ENCODE data around the gene FKBP1A.

Gene FKBP1A

GRCh38 chr20:1367479-1367878 lies 25.4 kb downstream of the FKBP1A start:
- peak overlapping the region in 1 of 2 experiments; percentile 15 for H2BK12ac ChIP-seq (ENCODE audit: low read length in 2 of 2)
- H2AK5ac ChIP-seq (ENCODE audit: low read length, severe bottlenecking): no peak overlapping the region
- no peaks in the 10 kb centered on the region for H3K27me3 ChIP-seq (ENCODE audit: control insufficient read depth in 1 of 2, insufficient read depth in 1 of 2, low read length in 2 of 2)

GRCh38 chr20:1364106-1364505 lies 28.7 kb downstream of the FKBP1A start:
- H3K18ac ChIP-seq (ENCODE audit: low read depth in 1 of 2, low read length in 2 of 2): no peak overlapping the region
- H3K4me2 ChIP-seq (ENCODE audit: low read length, poor library complexity, severe bottlenecking): no peak overlapping the region
- H3K27me3 ChIP-seq (ENCODE audit: control insufficient read depth in 1 of 2, insufficient read depth in 1 of 2, low read length in 2 of 2): no peaks in the 10 kb centered on the region
- no peak overlapping the region for H2AK5ac ChIP-seq (ENCODE audit: low read length, severe bottlenecking)
- H4K91ac ChIP-seq (ENCODE audit: low read length): no peak overlapping the region
- no peak overlapping the region for H2BK15ac ChIP-seq (ENCODE audit: low read depth, poor library complexity, severe bottlenecking)
- WGBS: over 99% methylated on average over 2 of the region's 2 CpGs
- H3K4me3 ChIP-seq (ENCODE audit: insufficient read depth in 1 of 2, low read depth in 1 of 2, low read length in 2 of 2): no peak overlapping the region
- no peak overlapping the region for H3K9ac ChIP-seq (ENCODE audit: low read length)
- H2BK12ac ChIP-seq (ENCODE audit: low read length in 2 of 2): no peak overlapping the region
- no peak overlapping the region for H3K27ac ChIP-seq (ENCODE audit: low read length, poor library complexity, severe bottlenecking)
- peaks cover 26% of the 10 kb centered on the region for H3K79me1 ChIP-seq (replicated peaks; ENCODE audit: low read length, poor library complexity, severe bottlenecking)
- no peak overlapping the region for H2AFZ ChIP-seq (ENCODE audit: low read depth, low read length)
- no peak overlapping the region for H3K23ac ChIP-seq (ENCODE audit: low read length in 2 of 2)
- peaks cover 5% of the 10 kb centered on the region for H3K4me1 ChIP-seq (ENCODE audit: control insufficient read depth, insufficient read depth, low read depth, low read length)
- no peak overlapping the region for H4K8ac ChIP-seq (ENCODE audit: low read length)
- no peaks in the 10 kb centered on the region for H3K9me3 ChIP-seq (ENCODE audit: control insufficient read depth, low read length)
- no peak for DNase-seq
- no peak overlapping the region for H2BK120ac ChIP-seq (ENCODE audit: low read depth, low read length)
- no peak overlapping the region for H3K4ac ChIP-seq (ENCODE audit: low read depth in 1 of 2, low read length in 2 of 2)
- H3K14ac ChIP-seq (ENCODE audit: low read length in 2 of 2): no peak overlapping the region
- H3K36me3 ChIP-seq (ENCODE audit: control insufficient read depth in 1 of 2, insufficient read depth in 2 of 2, low read depth in 1 of 2, low read length in 2 of 2): peaks cover 14 to 79% of the 10 kb centered on the region in 2 experiments
- no peak overlapping the region for H2BK5ac ChIP-seq (ENCODE audit: low read depth, low read length, poor library complexity, severe bottlenecking)

More at GRCh38 chr20:1367479-1367878, 25.4 kb downstream of the FKBP1A start:
- no peak overlapping the region for H3K18ac ChIP-seq (ENCODE audit: low read depth in 1 of 2, low read length in 2 of 2)
- H2BK5ac ChIP-seq (ENCODE audit: low read depth, low read length, poor library complexity, severe bottlenecking): no peak overlapping the region
- H3K9me3 ChIP-seq (ENCODE audit: control insufficient read depth, low read length): no peaks in the 10 kb centered on the region
- no peak for DNase-seq
- H3K27ac ChIP-seq (ENCODE audit: low read length, poor library complexity, severe bottlenecking): no peak overlapping the region
- H3K79me1 ChIP-seq (replicated peaks; ENCODE audit: low read length, poor library complexity, severe bottlenecking): peaks cover 28% of the 10 kb centered on the region
- H3K4me2 ChIP-seq (ENCODE audit: low read length, poor library complexity, severe bottlenecking): no peak overlapping the region
- H4K8ac ChIP-seq (ENCODE audit: low read length): no peak overlapping the region
- H4K91ac ChIP-seq (ENCODE audit: low read length): no peak overlapping the region
- H3K4me1 ChIP-seq (ENCODE audit: control insufficient read depth, insufficient read depth, low read depth, low read length): peaks cover 11% of the 10 kb centered on the region
- 100% methylated on average over 3 of the region's 4 CpGs for WGBS
- H3K4ac ChIP-seq (ENCODE audit: low read depth in 1 of 2, low read length in 2 of 2): no peak overlapping the region
- no peak overlapping the region for H2BK15ac ChIP-seq (ENCODE audit: low read depth, poor library complexity, severe bottlenecking)
- H2AFZ ChIP-seq (ENCODE audit: low read depth, low read length): no peak overlapping the region
- no peak overlapping the region for H3K9ac ChIP-seq (ENCODE audit: low read length)
- peak overlapping the region in 1 of 2 experiments; percentile 5 for H3K14ac ChIP-seq (ENCODE audit: low read length in 2 of 2)
- H3K36me3 ChIP-seq (ENCODE audit: control insufficient read depth in 1 of 2, insufficient read depth in 2 of 2, low read depth in 1 of 2, low read length in 2 of 2): peaks cover 17 to 70% of the 10 kb centered on the region in 2 experiments
- H2BK120ac ChIP-seq (ENCODE audit: low read depth, low read length): no peak overlapping the region
- H3K23ac ChIP-seq (ENCODE audit: low read length in 2 of 2): no peak overlapping the region
- H3K4me3 ChIP-seq (ENCODE audit: insufficient read depth in 1 of 2, low read depth in 1 of 2, low read length in 2 of 2): no peak overlapping the region

GRCh38 chr20:1363522-1363921 lies 29.3 kb downstream of the FKBP1A start:
- no peaks in the 10 kb centered on the region for H3K27me3 ChIP-seq (ENCODE audit: control insufficient read depth in 1 of 2, insufficient read depth in 1 of 2, low read length in 2 of 2)
- H3K4me3 ChIP-seq (ENCODE audit: insufficient read depth in 1 of 2, low read depth in 1 of 2, low read length in 2 of 2): no peak overlapping the region
- H2BK5ac ChIP-seq (ENCODE audit: low read depth, low read length, poor library complexity, severe bottlenecking): no peak overlapping the region
- peaks cover under 1% of the 10 kb centered on the region for H3K4me1 ChIP-seq (ENCODE audit: control insufficient read depth, insufficient read depth, low read depth, low read length)
- DNase-seq: no peak
- H4K91ac ChIP-seq (ENCODE audit: low read length): no peak overlapping the region
- H3K18ac ChIP-seq (ENCODE audit: low read depth in 1 of 2, low read length in 2 of 2): no peak overlapping the region
- peaks cover 27% of the 10 kb centered on the region for H3K79me1 ChIP-seq (replicated peaks; ENCODE audit: low read length, poor library complexity, severe bottlenecking)
- no peak overlapping the region for H3K9ac ChIP-seq (ENCODE audit: low read length)
- no peak overlapping the region for H3K14ac ChIP-seq (ENCODE audit: low read length in 2 of 2)
- H2BK120ac ChIP-seq (ENCODE audit: low read depth, low read length): no peak overlapping the region
- no peak overlapping the region for H2BK15ac ChIP-seq (ENCODE audit: low read depth, poor library complexity, severe bottlenecking)
- no peak overlapping the region for H3K4ac ChIP-seq (ENCODE audit: low read depth in 1 of 2, low read length in 2 of 2)
- H2AFZ ChIP-seq (ENCODE audit: low read depth, low read length): no peak overlapping the region
- H4K8ac ChIP-seq (ENCODE audit: low read length): no peak overlapping the region
- no peak overlapping the region for H2BK12ac ChIP-seq (ENCODE audit: low read length in 2 of 2)
- H3K36me3 ChIP-seq (ENCODE audit: control insufficient read depth in 1 of 2, insufficient read depth in 2 of 2, low read depth in 1 of 2, low read length in 2 of 2): peaks cover 15 to 84% of the 10 kb centered on the region in 2 experiments
- H3K9me3 ChIP-seq (ENCODE audit: control insufficient read depth, low read length): no peaks in the 10 kb centered on the region
- H3K4me2 ChIP-seq (ENCODE audit: low read length, poor library complexity, severe bottlenecking): no peak overlapping the region
- no peak overlapping the region for H2AK5ac ChIP-seq (ENCODE audit: low read length, severe bottlenecking)
- no peak overlapping the region for H3K27ac ChIP-seq (ENCODE audit: low read length, poor library complexity, severe bottlenecking)
- WGBS: 93% methylated on average over 5 of the region's 5 CpGs
- no peak overlapping the region for H3K23ac ChIP-seq (ENCODE audit: low read length in 2 of 2)

GRCh38 chr20:1362484-1362883 lies 30.4 kb downstream of the FKBP1A start:
- H2BK5ac ChIP-seq (ENCODE audit: low read depth, low read length, poor library complexity, severe bottlenecking): no peak overlapping the region
- H3K14ac ChIP-seq (ENCODE audit: low read length in 2 of 2): no peak overlapping the region
- no peaks in the 10 kb centered on the region for H3K9me3 ChIP-seq (ENCODE audit: control insufficient read depth, low read length)
- H2BK15ac ChIP-seq (ENCODE audit: low read depth, poor library complexity, severe bottlenecking): no peak overlapping the region
- peaks cover 20 to 85% of the 10 kb centered on the region in 2 experiments for H3K36me3 ChIP-seq (ENCODE audit: control insufficient read depth in 1 of 2, insufficient read depth in 2 of 2, low read depth in 1 of 2, low read length in 2 of 2)
- H3K4me1 ChIP-seq (ENCODE audit: control insufficient read depth, insufficient read depth, low read depth, low read length): peaks cover 6% of the 10 kb centered on the region
- H4K8ac ChIP-seq (ENCODE audit: low read length): no peak overlapping the region
- no peak overlapping the region for H3K4me2 ChIP-seq (ENCODE audit: low read length, poor library complexity, severe bottlenecking)
- H3K27ac ChIP-seq (ENCODE audit: low read length, poor library complexity, severe bottlenecking): no peak overlapping the region
- no peak for DNase-seq
- no peak overlapping the region for H3K4ac ChIP-seq (ENCODE audit: low read depth in 1 of 2, low read length in 2 of 2)
- H3K23ac ChIP-seq (ENCODE audit: low read length in 2 of 2): no peak overlapping the region
- H3K9ac ChIP-seq (ENCODE audit: low read length): no peak overlapping the region
- no peak overlapping the region for H2AK5ac ChIP-seq (ENCODE audit: low read length, severe bottlenecking)
- peaks cover 30% of the 10 kb centered on the region for H3K79me1 ChIP-seq (replicated peaks; ENCODE audit: low read length, poor library complexity, severe bottlenecking)
- no peak overlapping the region for H2BK120ac ChIP-seq (ENCODE audit: low read depth, low read length)
- no peak overlapping the region for H2AFZ ChIP-seq (ENCODE audit: low read depth, low read length)
- WGBS: 96% methylated on average over 2 of the region's 2 CpGs
- no peak overlapping the region for H2BK12ac ChIP-seq (ENCODE audit: low read length in 2 of 2)
- H3K27me3 ChIP-seq (ENCODE audit: control insufficient read depth in 1 of 2, insufficient read depth in 1 of 2, low read length in 2 of 2): no peaks in the 10 kb centered on the region
- H3K4me3 ChIP-seq (ENCODE audit: insufficient read depth in 1 of 2, low read depth in 1 of 2, low read length in 2 of 2): no peak overlapping the region
- H3K18ac ChIP-seq (ENCODE audit: low read depth in 1 of 2, low read length in 2 of 2): no peak overlapping the region
- H4K91ac ChIP-seq (ENCODE audit: low read length): no peak overlapping the region
